ENCODE results near the gene MIS18BP1. TPM values are rescaled to one million over a fixed set of nuclear protein-coding genes. Genes with fewer than 3 reads are reported as not detected.

The MIS18BP1 gene
- total and polyA plus RNA-seq, 9 of the 15 experiments (the other 6 are each of a cell fraction or from before 2014, with no cell fraction given): 5.0 to 29.1 (median 19.1) TPM

DNA sequence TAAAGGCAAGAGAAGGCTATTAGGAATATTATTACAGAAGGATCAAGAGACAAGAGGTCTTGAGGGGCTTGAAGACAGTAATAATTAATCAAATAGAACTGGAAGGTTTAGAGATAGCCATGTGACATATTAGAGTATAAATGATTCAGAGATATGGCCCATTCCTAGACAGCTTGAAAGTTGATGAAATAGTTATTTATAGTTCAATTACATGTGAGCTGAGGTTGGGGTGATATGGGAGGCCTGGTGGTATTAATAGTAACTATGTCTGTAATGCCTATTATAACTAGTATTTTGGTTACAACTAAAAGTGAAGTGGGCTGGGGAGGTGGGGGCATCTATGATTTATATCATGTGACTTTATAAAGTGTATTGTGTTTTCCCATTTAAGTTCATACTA lies 14.1 kb upstream of the MIS18BP1 start:
- Histone ChIP-seq H3K9ac (ENCODE audit: insufficient read depth in 1 of 2, low read depth in 2 of 2, low read length in 2 of 2) (no peak overlapping the region), H3K9me3 (replicated peaks; ENCODE audit: control insufficient read depth, insufficient read depth, low read depth, low read length) (no peaks in the 10 kb centered on the region), H3K79me2 (ENCODE audit: control insufficient read depth, insufficient read depth, low read length) (no peaks in the 10 kb centered on the region), H3K27ac (ENCODE audit: extremely low read depth, low read depth, low read length) (no peak overlapping the region), H3K36me3 (ENCODE audit: control insufficient read depth, insufficient read depth, low read length) (no peaks in the 10 kb centered on the region), H3K4me2 (ENCODE audit: insufficient read depth, low read length) (no peak overlapping the region), H3K4me3 (no peak overlapping the region), H3K27me3 (ENCODE audit: control insufficient read depth in 2 of 2, insufficient read depth in 2 of 2, low read length in 2 of 2) (no peaks in the 10 kb centered on the region), H4K20me1 (replicated peaks; ENCODE audit: control insufficient read depth, insufficient read depth, low read length) (no peaks in the 10 kb centered on the region), H3K9me1 (ENCODE audit: control insufficient read depth, insufficient read depth, low read length) (no peaks in the 10 kb centered on the region), H2AFZ (ENCODE audit: low read depth, low read length) (no peak overlapping the region), H3K4me1 (replicated peaks in 1 of 2; ENCODE audit: control insufficient read depth in 2 of 2, insufficient read depth in 2 of 2, low read length in 2 of 2) (no peaks in the 10 kb centered on the region)
- ChIA-PET CTCF (ENCODE audit: low intra/inter-chr PET ratio) (no interaction called here), POLR2A (no interaction called here)
- no peak for DNase-seq (ENCODE audit: extremely low read depth in 1 of 4, low spot score in 3 of 4)
- TF ChIP-seq, protein P1, sequence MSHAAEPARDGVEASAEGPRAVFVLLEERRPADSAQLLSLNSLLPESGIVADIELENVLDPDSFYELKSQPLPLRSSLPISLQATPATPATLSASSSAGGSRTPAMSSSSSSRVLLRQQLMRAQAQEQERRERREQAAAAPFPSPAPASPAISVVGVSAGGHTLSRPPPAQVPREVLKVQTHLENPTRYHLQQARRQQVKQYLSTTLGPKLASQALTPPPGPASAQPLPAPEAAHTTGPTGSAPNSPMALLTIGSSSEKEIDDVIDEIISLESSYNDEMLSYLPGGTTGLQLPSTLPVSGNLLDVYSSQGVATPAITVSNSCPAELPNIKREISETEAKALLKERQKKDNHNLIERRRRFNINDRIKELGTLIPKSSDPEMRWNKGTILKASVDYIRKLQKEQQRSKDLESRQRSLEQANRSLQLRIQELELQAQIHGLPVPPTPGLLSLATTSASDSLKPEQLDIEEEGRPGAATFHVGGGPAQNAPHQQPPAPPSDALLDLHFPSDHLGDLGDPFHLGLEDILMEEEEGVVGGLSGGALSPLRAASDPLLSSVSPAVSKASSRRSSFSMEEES (CRISPR knock-in tag; IDR thresholded peaks at IDR 0.05): peak; percentile 5; the same call in 1 of the 2 replicates
- TF ChIP-seq CC2D1A (IDR thresholded peaks at IDR 0.05): no peak
- no peak for FAIRE-seq
- BruUV-seq (replicated peaks): no TSS peak
- intact Hi-C loops (cut with micrococcal nuclease) (loop anchor here (5.0 kb wide), 1 partner anchor 130 kb away; the partner anchor contains the start of gene FANCM), in situ Hi-C loops (cut with MboI) (loop anchor here (10.0 kb wide), 1 partner anchor 352 kb away; no protein-coding TSS in a partner anchor)
- ATAC-seq: no peak

DNA sequence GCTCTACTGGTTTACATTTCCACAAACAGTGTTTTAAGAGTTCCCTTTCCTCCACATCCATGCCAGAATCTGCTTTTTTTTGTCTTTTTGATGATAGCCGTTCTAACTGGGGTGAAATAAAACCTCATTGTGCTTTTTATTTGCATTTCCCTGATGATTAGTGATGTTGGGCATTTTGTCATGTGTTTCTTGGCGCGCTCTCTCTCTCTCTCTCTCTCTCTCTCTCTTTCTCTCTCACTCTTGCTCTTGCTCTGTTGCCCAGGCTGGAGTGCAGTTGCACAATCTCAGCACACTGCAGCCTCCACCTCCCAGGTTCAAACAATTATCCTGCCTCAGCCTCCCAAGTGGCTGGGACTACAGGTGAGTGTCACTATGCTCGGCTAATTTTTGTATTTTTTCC lies 9.6 kb upstream of the MIS18BP1 start:
- POLR2A ChIA-PET: no interaction called here
- DNase-seq (ENCODE audit: extremely low read depth in 1 of 4, low spot score in 3 of 4): no peak
- Histone ChIP-seq H3K9ac (ENCODE audit: insufficient read depth in 1 of 2, low read depth in 2 of 2, low read length in 2 of 2) (no peak overlapping the region), H3K4me1 (replicated peaks in 1 of 2; ENCODE audit: control insufficient read depth in 2 of 2, insufficient read depth in 2 of 2, low read length in 2 of 2) (no peaks in the 10 kb centered on the region), H3K27me3 (ENCODE audit: control insufficient read depth in 2 of 2, insufficient read depth in 2 of 2, low read length in 2 of 2) (no peaks in the 10 kb centered on the region), H3K9me3 (replicated peaks; ENCODE audit: control insufficient read depth, insufficient read depth, low read depth, low read length) (peaks cover 1% of the 10 kb centered on the region; the same call in 1 of the 2 replicates), H3K27ac (ENCODE audit: extremely low read depth, low read depth, low read length) (no peak overlapping the region), H3K9me1 (ENCODE audit: control insufficient read depth, insufficient read depth, low read length) (no peaks in the 10 kb centered on the region), H3K79me2 (ENCODE audit: control insufficient read depth, insufficient read depth, low read length) (no peaks in the 10 kb centered on the region), H3K4me3 (no peak overlapping the region), H2AFZ (ENCODE audit: low read depth, low read length) (no peak overlapping the region), H3K36me3 (ENCODE audit: control insufficient read depth, insufficient read depth, low read length) (no peaks in the 10 kb centered on the region), H4K20me1 (replicated peaks; ENCODE audit: control insufficient read depth, insufficient read depth, low read length) (no peaks in the 10 kb centered on the region), H3K4me2 (ENCODE audit: insufficient read depth, low read length) (no peak overlapping the region)
- intact Hi-C loops (cut with micrococcal nuclease) (no loop called here), in situ Hi-C loops (cut with MboI) (loop anchor here (10.0 kb wide), 1 partner anchor 348 kb away; no protein-coding TSS in a partner anchor)
- TF ChIP-seq NEUROD1 (IDR thresholded peaks at IDR 0.05; ENCODE audit: borderline replicate concordance, low read depth, low read length, partially characterized antibody): no peak
- TF ChIP-seq, protein P2, sequence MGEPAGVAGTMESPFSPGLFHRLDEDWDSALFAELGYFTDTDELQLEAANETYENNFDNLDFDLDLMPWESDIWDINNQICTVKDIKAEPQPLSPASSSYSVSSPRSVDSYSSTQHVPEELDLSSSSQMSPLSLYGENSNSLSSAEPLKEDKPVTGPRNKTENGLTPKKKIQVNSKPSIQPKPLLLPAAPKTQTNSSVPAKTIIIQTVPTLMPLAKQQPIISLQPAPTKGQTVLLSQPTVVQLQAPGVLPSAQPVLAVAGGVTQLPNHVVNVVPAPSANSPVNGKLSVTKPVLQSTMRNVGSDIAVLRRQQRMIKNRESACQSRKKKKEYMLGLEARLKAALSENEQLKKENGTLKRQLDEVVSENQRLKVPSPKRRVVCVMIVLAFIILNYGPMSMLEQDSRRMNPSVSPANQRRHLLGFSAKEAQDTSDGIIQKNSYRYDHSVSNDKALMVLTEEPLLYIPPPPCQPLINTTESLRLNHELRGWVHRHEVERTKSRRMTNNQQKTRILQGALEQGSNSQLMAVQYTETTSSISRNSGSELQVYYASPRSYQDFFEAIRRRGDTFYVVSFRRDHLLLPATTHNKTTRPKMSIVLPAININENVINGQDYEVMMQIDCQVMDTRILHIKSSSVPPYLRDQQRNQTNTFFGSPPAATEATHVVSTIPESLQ (CRISPR knock-in tag; IDR thresholded peaks at IDR 0.05): no peak
- no peak for TF ChIP-seq ZFX (CRISPR knock-in tag; IDR thresholded peaks at IDR 0.05)
- ATAC-seq: no peak
- BruUV-seq (replicated peaks): no TSS peak
- no peak for FAIRE-seq
- CTCF ChIA-PET (ENCODE audit: low intra/inter-chr PET ratio): no interaction called here
- 7% methylated on average over 2 of the region's 4 CpGs for WGBS (ENCODE audit: insufficient coverage, low coverage, missing lambda C conversion rate)

All from K562 (cell line).